ENCODE measurements around the gene GREB1. TPM values are rescaled to one million over a fixed set of nuclear protein-coding genes. Genes with fewer than 3 reads are reported as not detected.

GREB1 gene
- total RNA-seq, 1 donor from 2014 or later: 0.42 TPM

DNA sequence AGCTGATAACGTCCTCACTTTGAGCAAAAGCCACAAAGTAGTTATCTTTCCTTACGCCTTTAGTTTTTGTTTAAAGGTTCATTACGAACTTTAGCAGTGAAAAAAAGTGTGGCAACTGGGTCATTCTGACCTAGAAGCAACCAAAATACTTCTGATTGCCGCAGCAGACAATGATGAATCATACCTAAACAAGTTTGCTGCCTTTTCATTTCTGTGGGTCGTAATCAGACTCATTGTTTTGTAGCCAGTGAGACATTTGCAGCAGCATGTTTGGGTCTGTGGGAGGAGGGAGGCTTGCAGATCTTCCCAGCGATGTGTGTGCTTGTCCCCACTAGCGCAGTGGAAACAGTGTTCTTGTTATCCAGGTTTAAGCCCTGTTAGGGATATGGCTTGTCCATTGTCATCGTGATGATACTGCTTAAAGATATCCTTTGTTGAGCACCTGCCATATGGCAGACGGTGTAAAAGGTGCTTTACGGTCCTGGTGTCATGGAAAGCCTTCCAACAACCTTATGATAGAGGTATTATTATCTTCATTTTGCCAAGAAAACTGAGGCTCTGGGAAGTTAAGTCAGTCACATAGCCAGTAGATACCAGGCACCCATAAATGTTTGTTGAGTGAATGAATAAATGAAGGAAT is 1.3 kb upstream of the GREB1 start:
- POLR2A ChIA-PET: no interaction called here
- Mint-ChIP-seq H3K27me3 (peaks cover 28% of the 10 kb centered on the region), H3K4me3 (no peak overlapping the region), H3K36me3 (ENCODE audit: low read depth) (no peaks in the 10 kb centered on the region), H3K4me1 (no peaks in the 10 kb centered on the region), H3K9me3 (no peaks in the 10 kb centered on the region), H3K27ac (no peak overlapping the region)
- intact Hi-C loops (cut with micrococcal nuclease): no loop called here
- no peak for DNase-seq
- TF ChIP-seq, protein P1, sequence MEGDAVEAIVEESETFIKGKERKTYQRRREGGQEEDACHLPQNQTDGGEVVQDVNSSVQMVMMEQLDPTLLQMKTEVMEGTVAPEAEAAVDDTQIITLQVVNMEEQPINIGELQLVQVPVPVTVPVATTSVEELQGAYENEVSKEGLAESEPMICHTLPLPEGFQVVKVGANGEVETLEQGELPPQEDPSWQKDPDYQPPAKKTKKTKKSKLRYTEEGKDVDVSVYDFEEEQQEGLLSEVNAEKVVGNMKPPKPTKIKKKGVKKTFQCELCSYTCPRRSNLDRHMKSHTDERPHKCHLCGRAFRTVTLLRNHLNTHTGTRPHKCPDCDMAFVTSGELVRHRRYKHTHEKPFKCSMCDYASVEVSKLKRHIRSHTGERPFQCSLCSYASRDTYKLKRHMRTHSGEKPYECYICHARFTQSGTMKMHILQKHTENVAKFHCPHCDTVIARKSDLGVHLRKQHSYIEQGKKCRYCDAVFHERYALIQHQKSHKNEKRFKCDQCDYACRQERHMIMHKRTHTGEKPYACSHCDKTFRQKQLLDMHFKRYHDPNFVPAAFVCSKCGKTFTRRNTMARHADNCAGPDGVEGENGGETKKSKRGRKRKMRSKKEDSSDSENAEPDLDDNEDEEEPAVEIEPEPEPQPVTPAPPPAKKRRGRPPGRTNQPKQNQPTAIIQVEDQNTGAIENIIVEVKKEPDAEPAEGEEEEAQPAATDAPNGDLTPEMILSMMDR (IDR thresholded peaks at IDR 0.05): no peak
- CTCF ChIA-PET: no interaction called here
- no peak for ATAC-seq (ENCODE audit: low read depth)

DNA sequence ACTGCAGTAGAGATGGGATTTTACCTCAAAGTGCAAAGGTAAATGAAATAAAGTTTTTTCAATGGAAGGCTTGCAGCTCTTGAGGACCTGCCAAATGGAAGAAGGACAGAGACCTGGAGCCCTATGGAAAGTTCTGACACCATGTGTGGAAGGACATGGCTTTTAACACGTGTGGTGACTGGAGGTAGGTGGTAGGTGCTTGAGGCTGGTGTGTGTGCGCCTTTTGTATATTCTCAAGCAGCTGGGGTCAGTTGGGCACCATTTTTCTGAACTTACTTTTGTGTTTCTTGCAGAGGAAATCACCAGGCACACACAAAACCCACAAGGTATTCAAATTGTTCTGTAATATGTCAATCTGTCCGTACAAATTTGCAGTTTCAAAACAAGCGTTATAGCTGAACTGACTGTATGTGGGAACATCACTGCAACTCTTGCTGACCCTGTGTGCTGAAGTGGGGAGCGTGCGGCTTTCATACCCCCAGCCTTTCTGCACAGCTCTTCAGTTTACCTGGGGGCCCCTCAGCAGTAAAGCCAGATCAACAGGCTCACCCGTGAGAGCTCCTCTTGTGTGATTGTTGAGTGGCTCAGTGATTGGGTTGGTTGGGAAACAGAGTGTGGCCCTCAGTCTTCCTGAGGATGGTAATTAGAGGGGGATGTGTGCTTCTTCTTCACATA is 363 bp downstream of the GREB1 start:
- no peaks in the 10 kb centered on the region for H3K4me1 Mint-ChIP-seq
- ChIA-PET CTCF (no interaction called here), POLR2A (no interaction called here)
- no peaks in the 10 kb centered on the region for H3K36me3 Mint-ChIP-seq (ENCODE audit: low read depth)
- no peaks in the 10 kb centered on the region for H3K9me3 Mint-ChIP-seq
- no peak overlapping the region for H3K27ac Mint-ChIP-seq
- DNase-seq (no peak), ATAC-seq (ENCODE audit: low read depth) (no peak)
- H3K4me3 Mint-ChIP-seq: no peak overlapping the region
- H3K27me3 Mint-ChIP-seq: peaks cover 20% of the 10 kb centered on the region
- intact Hi-C loops (cut with micrococcal nuclease): no loop called here
- TF ChIP-seq, protein P1 (IDR thresholded peaks at IDR 0.05): no peak

DNA sequence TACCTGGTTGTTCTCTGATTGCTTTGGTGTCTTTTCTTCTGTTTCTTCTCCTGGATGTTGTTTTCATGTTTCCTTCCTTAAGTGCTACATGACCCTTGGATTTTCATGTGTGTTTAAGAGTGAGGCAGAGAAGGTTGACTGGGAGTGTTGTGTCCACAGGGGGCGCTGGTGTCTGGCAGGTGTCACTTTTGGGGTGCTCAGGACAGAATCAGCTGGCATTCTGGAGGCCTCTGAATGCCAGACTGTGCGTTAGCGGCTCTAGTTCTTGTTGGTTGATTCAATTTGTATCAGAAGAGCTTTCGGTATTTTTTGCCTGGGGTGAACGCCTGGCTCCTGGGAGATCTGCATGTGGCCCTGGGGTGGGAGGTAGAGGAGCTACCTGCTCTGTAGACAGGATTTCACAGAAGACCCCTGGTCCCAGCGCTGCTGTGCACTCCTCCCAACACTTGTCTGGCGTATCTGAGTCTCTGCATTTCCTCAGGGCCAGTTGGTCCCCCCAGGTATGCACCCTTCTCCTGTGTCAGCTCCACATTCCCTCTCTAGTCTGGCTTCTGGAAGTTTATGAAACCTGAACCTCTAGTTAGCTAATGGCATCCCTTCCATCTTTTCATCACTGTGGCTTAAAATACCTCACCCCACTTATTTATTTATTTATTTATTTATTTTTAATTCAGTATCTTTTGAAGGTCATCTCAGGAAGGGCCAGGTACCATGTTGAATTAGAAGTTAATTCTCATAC is 1.1 kb downstream of the GREB1 start:
- no peaks in the 10 kb centered on the region for H3K9me3 Mint-ChIP-seq
- H3K27me3 Mint-ChIP-seq: peaks cover 17% of the 10 kb centered on the region
- TF ChIP-seq, protein P1 (IDR thresholded peaks at IDR 0.05): no peak
- ChIA-PET POLR2A (no interaction called here), CTCF (no interaction called here)
- H3K4me1 Mint-ChIP-seq: no peaks in the 10 kb centered on the region
- ATAC-seq (ENCODE audit: low read depth) (no peak), DNase-seq (no peak)
- no peak overlapping the region for H3K27ac Mint-ChIP-seq
- H3K36me3 Mint-ChIP-seq (ENCODE audit: low read depth): no peaks in the 10 kb centered on the region
- H3K4me3 Mint-ChIP-seq: no peak overlapping the region
- intact Hi-C loops (cut with micrococcal nuclease): no loop called here

- Mint-ChIP-seq H3K4me1 (no peaks in the 10 kb centered on the region), H3K4me3 (no peak overlapping the region), H3K27ac (no peak overlapping the region), H3K9me3 (no peaks in the 10 kb centered on the region), H3K36me3 (ENCODE audit: low read depth) (no peaks in the 10 kb centered on the region), H3K27me3 (peaks cover 22% of the 10 kb centered on the region)
- TF ChIP-seq, protein P1 (IDR thresholded peaks at IDR 0.05): no peak
- intact Hi-C loops (cut with micrococcal nuclease): no loop called here
- no peak for DNase-seq
- no peak for ATAC-seq (ENCODE audit: low read depth)
- ChIA-PET POLR2A (no interaction called here), CTCF (no interaction called here)
Observed at GRCh38 chr2:11535899-11536344, 2.1 kb downstream of the GREB1 start.

DNA sequence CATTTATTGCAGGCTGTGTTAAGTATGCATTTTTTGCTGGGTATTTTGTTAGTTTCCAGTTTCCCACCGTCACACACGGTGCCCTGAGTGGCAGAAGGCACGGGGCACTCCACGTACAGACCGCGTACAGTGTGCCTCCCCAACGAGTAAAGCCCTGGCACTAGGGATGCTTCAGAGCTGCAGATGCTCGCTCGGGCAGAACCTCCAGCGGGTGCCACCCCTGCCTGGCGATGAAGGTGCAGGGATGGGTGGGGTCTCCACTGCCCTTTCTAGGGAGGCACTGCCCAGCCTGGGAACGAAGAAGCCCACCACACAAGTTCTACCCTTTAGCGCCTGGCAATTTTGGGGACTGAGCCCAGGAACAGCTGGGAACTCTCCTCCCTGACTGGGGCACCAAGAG is 4.1 kb downstream of the GREB1 start:
- Mint-ChIP-seq H3K27me3 (peaks cover 22% of the 10 kb centered on the region), H3K9me3 (no peaks in the 10 kb centered on the region)
- intact Hi-C loops (cut with micrococcal nuclease): no loop called here

More for the DNA sequence above, 4.1 kb downstream of the GREB1 start:
- Mint-ChIP-seq H3K4me1 (no peaks in the 10 kb centered on the region), H3K27ac (no peak overlapping the region), H3K36me3 (ENCODE audit: low read depth) (no peaks in the 10 kb centered on the region), H3K4me3 (no peak overlapping the region)
- ATAC-seq (ENCODE audit: low read depth): no peak
- DNase-seq: no peak
- POLR2A ChIA-PET: no interaction called here
- CTCF ChIA-PET: no interaction called here
- TF ChIP-seq, protein P1 (IDR thresholded peaks at IDR 0.05): no peak
